ENCODE results near the gene PCYT1A.

DNA sequence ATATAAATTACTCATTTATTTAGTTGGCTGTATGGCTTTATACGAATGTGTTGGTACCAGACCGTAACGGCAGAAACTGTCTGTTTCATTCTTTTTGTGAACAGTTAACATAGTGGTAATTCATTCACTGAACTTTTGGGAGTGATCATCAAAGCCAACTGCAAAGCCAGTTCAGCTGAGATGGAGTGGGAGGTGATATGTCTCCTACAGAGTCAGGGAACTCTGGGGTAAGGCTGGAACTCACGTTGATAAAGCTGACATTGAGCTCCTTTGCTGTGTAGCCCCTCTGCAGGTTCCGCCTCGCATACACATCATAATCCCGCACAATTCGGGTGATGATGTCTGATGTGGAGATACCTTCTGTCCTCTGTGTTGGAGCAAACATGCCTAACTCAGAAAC lies 45.8 kb downstream of the PCYT1A start:
- TF ChIP-seq, protein P1, sequence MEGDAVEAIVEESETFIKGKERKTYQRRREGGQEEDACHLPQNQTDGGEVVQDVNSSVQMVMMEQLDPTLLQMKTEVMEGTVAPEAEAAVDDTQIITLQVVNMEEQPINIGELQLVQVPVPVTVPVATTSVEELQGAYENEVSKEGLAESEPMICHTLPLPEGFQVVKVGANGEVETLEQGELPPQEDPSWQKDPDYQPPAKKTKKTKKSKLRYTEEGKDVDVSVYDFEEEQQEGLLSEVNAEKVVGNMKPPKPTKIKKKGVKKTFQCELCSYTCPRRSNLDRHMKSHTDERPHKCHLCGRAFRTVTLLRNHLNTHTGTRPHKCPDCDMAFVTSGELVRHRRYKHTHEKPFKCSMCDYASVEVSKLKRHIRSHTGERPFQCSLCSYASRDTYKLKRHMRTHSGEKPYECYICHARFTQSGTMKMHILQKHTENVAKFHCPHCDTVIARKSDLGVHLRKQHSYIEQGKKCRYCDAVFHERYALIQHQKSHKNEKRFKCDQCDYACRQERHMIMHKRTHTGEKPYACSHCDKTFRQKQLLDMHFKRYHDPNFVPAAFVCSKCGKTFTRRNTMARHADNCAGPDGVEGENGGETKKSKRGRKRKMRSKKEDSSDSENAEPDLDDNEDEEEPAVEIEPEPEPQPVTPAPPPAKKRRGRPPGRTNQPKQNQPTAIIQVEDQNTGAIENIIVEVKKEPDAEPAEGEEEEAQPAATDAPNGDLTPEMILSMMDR (IDR thresholded peaks at IDR 0.05 in 4 of 5, conservative IDR thresholded peaks at IDR 0.05 in 1 of 5): no peak
- no peak for TF ChIP-seq POLR2A (IDR thresholded peaks at IDR 0.05)
